ENCODE data around the gene MMP11.

- TF ChIP-seq, protein P1, sequence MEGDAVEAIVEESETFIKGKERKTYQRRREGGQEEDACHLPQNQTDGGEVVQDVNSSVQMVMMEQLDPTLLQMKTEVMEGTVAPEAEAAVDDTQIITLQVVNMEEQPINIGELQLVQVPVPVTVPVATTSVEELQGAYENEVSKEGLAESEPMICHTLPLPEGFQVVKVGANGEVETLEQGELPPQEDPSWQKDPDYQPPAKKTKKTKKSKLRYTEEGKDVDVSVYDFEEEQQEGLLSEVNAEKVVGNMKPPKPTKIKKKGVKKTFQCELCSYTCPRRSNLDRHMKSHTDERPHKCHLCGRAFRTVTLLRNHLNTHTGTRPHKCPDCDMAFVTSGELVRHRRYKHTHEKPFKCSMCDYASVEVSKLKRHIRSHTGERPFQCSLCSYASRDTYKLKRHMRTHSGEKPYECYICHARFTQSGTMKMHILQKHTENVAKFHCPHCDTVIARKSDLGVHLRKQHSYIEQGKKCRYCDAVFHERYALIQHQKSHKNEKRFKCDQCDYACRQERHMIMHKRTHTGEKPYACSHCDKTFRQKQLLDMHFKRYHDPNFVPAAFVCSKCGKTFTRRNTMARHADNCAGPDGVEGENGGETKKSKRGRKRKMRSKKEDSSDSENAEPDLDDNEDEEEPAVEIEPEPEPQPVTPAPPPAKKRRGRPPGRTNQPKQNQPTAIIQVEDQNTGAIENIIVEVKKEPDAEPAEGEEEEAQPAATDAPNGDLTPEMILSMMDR (IDR thresholded peaks at IDR 0.05) = no peak
- TF ChIP-seq POLR2A (IDR thresholded peaks at IDR 0.05) = no peak
These were observed 20.7 kb downstream of the MMP11 start for GRCh38 chr22:23793326-23793725.
